ENCODE results near the gene BYSL. TPM values are rescaled to one million over a fixed set of nuclear protein-coding genes. Genes with fewer than 3 reads are reported as not detected.

The BYSL gene
- polyA plus RNA-seq, 1 donor (not counting 4 experiments of a cell fraction or from before 2014, with no cell fraction given): 34.3 TPM

DNA sequence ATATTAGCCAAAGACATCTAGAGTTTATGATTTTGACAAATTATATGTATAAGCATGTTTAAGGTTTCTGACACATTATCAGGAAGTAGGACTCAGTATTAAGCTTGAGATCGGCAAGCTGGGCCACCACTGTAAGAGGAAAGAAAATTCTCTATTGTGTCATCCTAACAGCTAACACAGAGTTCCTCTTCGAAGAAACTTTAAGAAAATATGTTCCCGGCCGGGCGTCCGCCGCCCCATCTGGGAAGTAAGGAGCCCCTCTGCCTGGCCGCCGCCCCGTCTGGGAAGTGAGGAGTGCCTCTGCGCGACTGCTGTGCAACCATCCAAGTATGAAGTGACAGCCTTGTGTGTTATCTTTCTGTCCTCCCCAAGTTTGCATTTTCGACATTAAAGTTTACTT lies 49.2 kb upstream of the BYSL start:
- Histone ChIP-seq H3K27ac (ENCODE audit: control insufficient read depth, insufficient read depth, low read length) (no peak overlapping the region), H2AFZ (ENCODE audit: control insufficient read depth, low read length) (no peak overlapping the region)
- no peak for FAIRE-seq

DNA sequence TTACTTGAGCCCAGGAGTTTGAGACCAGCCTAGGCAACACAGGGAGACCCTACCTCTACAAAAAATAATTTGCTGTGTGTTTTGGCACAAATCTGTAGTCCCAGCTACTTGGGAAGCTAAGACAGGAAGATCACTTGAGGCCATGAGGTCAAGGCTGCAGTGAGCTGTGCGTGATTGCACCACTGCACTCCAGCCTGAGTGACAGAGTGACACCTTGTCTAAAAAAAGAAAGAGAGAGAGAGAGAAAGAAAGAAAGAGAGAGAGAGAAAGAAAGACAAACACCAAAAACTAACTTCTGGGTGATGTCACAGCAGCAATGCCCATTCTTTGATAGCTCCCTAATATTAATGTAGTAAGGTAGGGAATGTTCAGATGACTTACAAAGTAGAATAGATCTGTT lies 46.6 kb upstream of the BYSL start:
- H4K20me1 ChIP-seq (ENCODE audit: control insufficient read depth, extremely low read depth, insufficient read depth, low read length): no peaks in the 10 kb centered on the region
- no peaks in the 10 kb centered on the region for H3K9me3 ChIP-seq (ENCODE audit: control insufficient read depth, low read depth, low read length)
- no peak overlapping the region for H3K4me3 ChIP-seq (ENCODE audit: control insufficient read depth in 2 of 3, extremely low read depth in 1 of 3, insufficient read depth in 2 of 3, low read depth in 1 of 3, low read length in 3 of 3)
- TF ChIP-seq EZH2 (IDR thresholded peaks at IDR 0.05; ENCODE audit: low read length): no peak
- no peak overlapping the region for H3K27ac ChIP-seq (ENCODE audit: control insufficient read depth, insufficient read depth, low read length)
- dilution Hi-C loops (cut with MboI; ENCODE audit: extremely low pct_ligation_motif_present, low sequenced_read_pairs): no loop called here
- no peak for DNase-seq (ENCODE audit: low read depth, low spot score)
- H3K4me2 ChIP-seq (ENCODE audit: control insufficient read depth, extremely low read depth, insufficient read depth, low read depth, low read length): no peak overlapping the region
- no peaks in the 10 kb centered on the region for H3K79me2 ChIP-seq (ENCODE audit: control insufficient read depth, insufficient read depth, low read length)
- H3K9ac ChIP-seq (ENCODE audit: control insufficient read depth, extremely low read depth, insufficient read depth, low read length): no peak overlapping the region
- no peak overlapping the region for H2AFZ ChIP-seq (ENCODE audit: control insufficient read depth, low read length)
- no peak for FAIRE-seq
- H3K27me3 ChIP-seq (ENCODE audit: control insufficient read depth, extremely low read depth, insufficient read depth, low read length): no peaks in the 10 kb centered on the region
- no peaks in the 10 kb centered on the region for H3K36me3 ChIP-seq (ENCODE audit: control insufficient read depth in 2 of 2, extremely low read depth in 1 of 2, insufficient read depth in 2 of 2, low read length in 2 of 2)
- no peaks in the 10 kb centered on the region for H3K9me1 ChIP-seq (ENCODE audit: control insufficient read depth, extremely low read depth, insufficient read depth, low read length)
- H3K4me1 ChIP-seq (ENCODE audit: control insufficient read depth, extremely low read depth, insufficient read depth, low read length): no peaks in the 10 kb centered on the region

More for the DNA sequence above, 49.2 kb upstream of the BYSL start:
- Histone ChIP-seq H3K4me3 (ENCODE audit: control insufficient read depth in 2 of 3, extremely low read depth in 1 of 3, insufficient read depth in 2 of 3, low read depth in 1 of 3, low read length in 3 of 3) (no peak overlapping the region), H3K9me3 (ENCODE audit: control insufficient read depth, low read depth, low read length) (no peaks in the 10 kb centered on the region), H3K79me2 (ENCODE audit: control insufficient read depth, insufficient read depth, low read length) (no peaks in the 10 kb centered on the region), H3K36me3 (ENCODE audit: control insufficient read depth in 2 of 2, extremely low read depth in 1 of 2, insufficient read depth in 2 of 2, low read length in 2 of 2) (no peaks in the 10 kb centered on the region), H3K9ac (ENCODE audit: control insufficient read depth, extremely low read depth, insufficient read depth, low read length) (no peak overlapping the region), H3K27me3 (ENCODE audit: control insufficient read depth, extremely low read depth, insufficient read depth, low read length) (no peaks in the 10 kb centered on the region), H3K4me1 (ENCODE audit: control insufficient read depth, extremely low read depth, insufficient read depth, low read length) (no peaks in the 10 kb centered on the region), H3K9me1 (ENCODE audit: control insufficient read depth, extremely low read depth, insufficient read depth, low read length) (no peaks in the 10 kb centered on the region), H4K20me1 (ENCODE audit: control insufficient read depth, extremely low read depth, insufficient read depth, low read length) (no peaks in the 10 kb centered on the region), H3K4me2 (ENCODE audit: control insufficient read depth, extremely low read depth, insufficient read depth, low read depth, low read length) (no peak overlapping the region)
- no peak for DNase-seq (ENCODE audit: low read depth, low spot score)
- dilution Hi-C loops (cut with MboI; ENCODE audit: extremely low pct_ligation_motif_present, low sequenced_read_pairs): no loop called here
- no peak for TF ChIP-seq EZH2 (IDR thresholded peaks at IDR 0.05; ENCODE audit: low read length)
- TF ChIP-seq, protein P1, sequence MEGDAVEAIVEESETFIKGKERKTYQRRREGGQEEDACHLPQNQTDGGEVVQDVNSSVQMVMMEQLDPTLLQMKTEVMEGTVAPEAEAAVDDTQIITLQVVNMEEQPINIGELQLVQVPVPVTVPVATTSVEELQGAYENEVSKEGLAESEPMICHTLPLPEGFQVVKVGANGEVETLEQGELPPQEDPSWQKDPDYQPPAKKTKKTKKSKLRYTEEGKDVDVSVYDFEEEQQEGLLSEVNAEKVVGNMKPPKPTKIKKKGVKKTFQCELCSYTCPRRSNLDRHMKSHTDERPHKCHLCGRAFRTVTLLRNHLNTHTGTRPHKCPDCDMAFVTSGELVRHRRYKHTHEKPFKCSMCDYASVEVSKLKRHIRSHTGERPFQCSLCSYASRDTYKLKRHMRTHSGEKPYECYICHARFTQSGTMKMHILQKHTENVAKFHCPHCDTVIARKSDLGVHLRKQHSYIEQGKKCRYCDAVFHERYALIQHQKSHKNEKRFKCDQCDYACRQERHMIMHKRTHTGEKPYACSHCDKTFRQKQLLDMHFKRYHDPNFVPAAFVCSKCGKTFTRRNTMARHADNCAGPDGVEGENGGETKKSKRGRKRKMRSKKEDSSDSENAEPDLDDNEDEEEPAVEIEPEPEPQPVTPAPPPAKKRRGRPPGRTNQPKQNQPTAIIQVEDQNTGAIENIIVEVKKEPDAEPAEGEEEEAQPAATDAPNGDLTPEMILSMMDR (optimal IDR thresholded peaks at IDR 0.05 in 1 of 3, IDR thresholded peaks at IDR 0.05 in 1 of 3, conservative IDR thresholded peaks at IDR 0.05 in 1 of 3; ENCODE audit: extremely low read depth in 1 of 3, insufficient read depth in 2 of 3, low read length in 3 of 3): no peak

DNA sequence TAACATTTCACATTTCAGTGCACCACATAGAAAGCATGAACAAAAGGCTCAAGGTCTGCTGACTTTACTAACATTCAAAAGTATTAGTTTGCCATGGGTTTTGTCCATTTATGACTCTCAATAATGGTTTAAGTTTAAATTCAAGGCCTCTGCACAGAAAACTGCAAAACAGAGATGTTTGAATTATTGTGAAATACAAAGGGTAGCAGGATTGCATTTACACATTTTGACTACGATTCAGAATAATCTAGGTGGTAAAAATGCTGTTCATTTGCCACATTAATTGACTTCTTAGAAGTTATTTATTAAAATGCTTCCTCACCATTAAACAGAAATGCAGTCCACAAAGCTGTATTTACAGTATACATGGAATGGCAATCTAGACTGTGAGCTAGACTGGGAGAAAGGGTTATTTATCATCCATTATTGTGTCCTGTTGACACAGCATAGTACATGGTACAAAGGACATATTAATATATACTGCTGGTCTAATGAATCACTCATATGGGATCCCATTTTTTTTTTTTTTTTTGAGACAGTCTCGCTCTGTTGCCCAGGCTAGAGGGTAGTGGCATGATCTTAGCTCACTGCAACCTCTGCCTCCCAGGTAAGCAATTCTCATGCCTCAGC lies 44.1 kb upstream of the BYSL start:
- H3K27me3 ChIP-seq (ENCODE audit: control insufficient read depth, extremely low read depth, insufficient read depth, low read length): no peaks in the 10 kb centered on the region
- H3K4me2 ChIP-seq (ENCODE audit: control insufficient read depth, extremely low read depth, insufficient read depth, low read depth, low read length): no peak overlapping the region
- no peaks in the 10 kb centered on the region for H3K9me1 ChIP-seq (ENCODE audit: control insufficient read depth, extremely low read depth, insufficient read depth, low read length)
- dilution Hi-C loops (cut with MboI; ENCODE audit: extremely low pct_ligation_motif_present, low sequenced_read_pairs): no loop called here
- H3K4me3 ChIP-seq (ENCODE audit: control insufficient read depth in 2 of 3, extremely low read depth in 1 of 3, insufficient read depth in 2 of 3, low read depth in 1 of 3, low read length in 3 of 3): no peak overlapping the region
- TF ChIP-seq, protein P1 (optimal IDR thresholded peaks at IDR 0.05 in 1 of 3, IDR thresholded peaks at IDR 0.05 in 1 of 3, conservative IDR thresholded peaks at IDR 0.05 in 1 of 3; ENCODE audit: extremely low read depth in 1 of 3, insufficient read depth in 2 of 3, low read length in 3 of 3): no peak
- TF ChIP-seq EZH2 (IDR thresholded peaks at IDR 0.05; ENCODE audit: low read length): no peak
- H3K27ac ChIP-seq (ENCODE audit: control insufficient read depth, insufficient read depth, low read length): no peak overlapping the region
- no peaks in the 10 kb centered on the region for H3K4me1 ChIP-seq (ENCODE audit: control insufficient read depth, extremely low read depth, insufficient read depth, low read length)
- no peaks in the 10 kb centered on the region for H4K20me1 ChIP-seq (ENCODE audit: control insufficient read depth, extremely low read depth, insufficient read depth, low read length)
- H3K9me3 ChIP-seq (ENCODE audit: control insufficient read depth, low read depth, low read length): no peaks in the 10 kb centered on the region
- H3K36me3 ChIP-seq (ENCODE audit: control insufficient read depth in 2 of 2, extremely low read depth in 1 of 2, insufficient read depth in 2 of 2, low read length in 2 of 2): no peaks in the 10 kb centered on the region
- FAIRE-seq (no peak), DNase-seq (ENCODE audit: low read depth, low spot score) (no peak)
- no peaks in the 10 kb centered on the region for H3K79me2 ChIP-seq (ENCODE audit: control insufficient read depth, insufficient read depth, low read length)
- no peak overlapping the region for H3K9ac ChIP-seq (ENCODE audit: control insufficient read depth, extremely low read depth, insufficient read depth, low read length)
- H2AFZ ChIP-seq (ENCODE audit: control insufficient read depth, low read length): no peak overlapping the region
